SK-N-SH (cell line): ENCODE results near the gene CUL1. TPM values are rescaled to one million over a fixed set of nuclear protein-coding genes. Genes with fewer than 3 reads are reported as not detected.

Experiments used
- CTCF ChIA-PET: fragments of 300-600, 350-600 bp; formaldehyde crosslinking; extraction: SDS; loops from one replicate; lab custom pipeline; 2021; lab: Yijun Ruan, JAX
- POLR2A ChIA-PET: fragments of 350-600 bp; sonication (Branson Sonifier 250); formaldehyde crosslinking; extraction: SDS; loops from one replicate; lab custom pipeline; 2020; ENCODE audit warnings: antibody characterized with exemption, inconsistent platforms; lab: Yijun Ruan, JAX
- DNase-seq: peaks from one replicate; pipeline ENCODE4 v3.0.0; 2012
- H2AFZ ChIP-seq: fragments of 200-600 bp; sonication (generic); 2 replicates; pipeline ENCODE4 v1.8.1; 2016; ENCODE audit warnings: antibody characterized with exemption, mild to moderate bottlenecking, low read depth
- H3F3A ChIP-seq: fragments of 200-600 bp; sonication (generic); replicated peaks from 2 replicates; pipeline ENCODE3; 2016; ENCODE audit warnings: antibody characterized with exemption, mild to moderate bottlenecking; ENCODE audit not compliant: insufficient read depth
- H3K27ac ChIP-seq, 2 experiments: fragments of 200-500 bp in 1 of 2; fragments of 200-600 bp in 1 of 2; sonication (Bioruptor generic) in 1 of 2; sonication (generic), shearing (Covaris generic) in 1 of 2; 2 replicates each; pipeline versions ENCODE4 v1.5.1 to v1.6.1; 2014 to 2016; ENCODE audit warnings: low read depth in 2 of 2, inconsistent platforms in 1 of 2, low read length in 1 of 2, mild to moderate bottlenecking in 1 of 2, mixed read lengths in 1 of 2
- H3K27me3 ChIP-seq: fragments of 200-600 bp; sonication (generic), shearing (Covaris generic); 2 replicates; pipeline ENCODE4 v1.6.1; 2016; ENCODE audit warnings: mixed run types; ENCODE audit not compliant: insufficient read depth
- H3K36me3 ChIP-seq, 2 experiments: fragments of 200-500 bp in 1 of 2; fragments of 200-600 bp in 1 of 2; sonication (Bioruptor generic) in 1 of 2; sonication (generic) in 1 of 2; replicated peaks in 1 of 2; 2 replicates each; pipeline versions ENCODE3 to v1.5.1; 2014 to 2016; ENCODE audit warnings: low read length in 1 of 2, mild to moderate bottlenecking in 1 of 2; ENCODE audit not compliant: insufficient read depth in 2 of 2, control insufficient read depth in 1 of 2
- H3K4me1 ChIP-seq, 2 experiments: fragments of 200-500 bp in 1 of 2; fragments of 200-600 bp in 1 of 2; sonication (Bioruptor generic) in 1 of 2; sonication (generic), shearing (Covaris generic) in 1 of 2; 2 replicates each; pipeline versions ENCODE4 v1.5.1 to v1.6.1; 2014 to 2016; ENCODE audit warnings: low read depth in 1 of 2, low read length in 1 of 2, mixed run types in 1 of 2; ENCODE audit not compliant: insufficient read depth in 2 of 2, control insufficient read depth in 1 of 2
- H3K4me2 ChIP-seq: fragments of 200-600 bp; sonication (generic), shearing (Covaris generic); 2 replicates; pipeline ENCODE4 v1.6.1; 2017; ENCODE audit warnings: mixed run types
- H3K4me3 ChIP-seq, 2 experiments: fragments of 200-500 bp in 1 of 2; fragments of 200-600 bp in 1 of 2; sonication (Bioruptor generic) in 1 of 2; sonication (generic), shearing (Covaris generic) in 1 of 2; 2 replicates each; pipeline versions ENCODE4 v1.5.1 to v1.8.1; 2014 to 2016; ENCODE audit warnings: low read depth in 2 of 2, inconsistent platforms in 1 of 2, low read length in 1 of 2, mild to moderate bottlenecking in 1 of 2, mixed read lengths in 1 of 2, moderate library complexity in 1 of 2
- H3K79me2 ChIP-seq: fragments of 200-600 bp; sonication (generic); 2 replicates; pipeline ENCODE4 v1.8.1; 2017; ENCODE audit warnings: mild to moderate bottlenecking; ENCODE audit not compliant: insufficient read depth
- H3K9ac ChIP-seq: fragments of 200-600 bp; sonication (generic); 2 replicates; pipeline ENCODE4 v1.6.1; 2017; ENCODE audit warnings: mixed run types
- H3K9me2 ChIP-seq: fragments of 200-600 bp; sonication (generic); 2 replicates; pipeline ENCODE4 v1.6.1; 2017; ENCODE audit warnings: mixed run types
- H3K9me3 ChIP-seq: fragments of 200-600 bp; sonication (generic); 2 replicates; pipeline ENCODE4 v1.6.1; 2017; ENCODE audit warnings: mixed run types, mild to moderate bottlenecking, moderate library complexity
- H4K20me1 ChIP-seq: fragments of 200-600 bp; sonication (generic); 2 replicates; pipeline ENCODE4 v1.6.1; 2017; ENCODE audit warnings: mild to moderate bottlenecking, mixed run types; ENCODE audit not compliant: insufficient read depth
- ELF1 ChIP-seq: IDR thresholded peaks from 2 replicates; pipeline ENCODE4 v1.4.0; 2012
- EP300 ChIP-seq, 2 experiments: IDR thresholded peaks; 2 replicates each; pipeline versions ENCODE4 v1.4.0 to v1.6.1; 2012; ENCODE audit warnings: borderline replicate concordance in 1 of 2, low read depth in 1 of 2, low read length in 1 of 2
- EZH2phosphoT487 ChIP-seq: fragments of 200-600 bp; sonication (generic); IDR thresholded peaks from 2 replicates; pipeline ENCODE4 v1.6.1; 2017; ENCODE audit warnings: low read depth, mixed run types, mild to moderate bottlenecking, antibody characterized with exemption, moderate library complexity, borderline replicate concordance
- FOXM1 ChIP-seq: IDR thresholded peaks from 2 replicates; pipeline ENCODE4 v1.4.0; 2012; ENCODE audit warnings: low read depth, mild to moderate bottlenecking
- GABPA ChIP-seq: IDR thresholded peaks from 2 replicates; pipeline ENCODE4 v1.4.0; 2012; ENCODE audit warnings: low read depth, mild to moderate bottlenecking
- GATA2 ChIP-seq: sonication (generic); formaldehyde crosslinking; IDR thresholded peaks from 2 replicates; pipeline ENCODE4 v1.5.0; 2020; ENCODE audit warnings: mild to moderate bottlenecking, missing genetic modification reagents
- JUND ChIP-seq: IDR thresholded peaks from 2 replicates; pipeline ENCODE4 v1.4.0; 2012
- MEF2A ChIP-seq: IDR thresholded peaks from 2 replicates; pipeline ENCODE4 v1.4.0; 2012; ENCODE audit warnings: low read depth, borderline replicate concordance
- RAD21 ChIP-seq: IDR thresholded peaks from 2 replicates; pipeline ENCODE4 v1.6.1; 2012; ENCODE audit warnings: mild to moderate bottlenecking, low read length
- RCOR1 ChIP-seq: fragments of 150-350 bp; IDR thresholded peaks from 2 replicates; pipeline ENCODE4 v1.6.1; 2017; ENCODE audit warnings: antibody characterized with exemption, low read length
- SIN3A ChIP-seq: IDR thresholded peaks from 2 replicates; pipeline ENCODE4 v1.6.1; 2012; ENCODE audit warnings: low read depth, mild to moderate bottlenecking, low read length, moderate library complexity, borderline replicate concordance
- SMC3 ChIP-seq: IDR thresholded peaks from 2 replicates; pipeline ENCODE4 v1.6.1; 2012; ENCODE audit warnings: low read depth, low read length, improper control_type of control experiment
- TCF12 ChIP-seq: IDR thresholded peaks from 2 replicates; pipeline ENCODE4 v1.4.0; 2012
- TEAD4 ChIP-seq: IDR thresholded peaks from 2 replicates; pipeline ENCODE4 v1.4.0; 2012; ENCODE audit warnings: mild to moderate bottlenecking, borderline replicate concordance; ENCODE audit not compliant: insufficient read depth
- USF2 ChIP-seq: fragments of 150-350 bp; IDR thresholded peaks from 2 replicates; pipeline ENCODE4 v1.6.1; 2017; ENCODE audit warnings: antibody characterized with exemption, low read length, low read depth, borderline replicate concordance
- WGBS: methylation state at CpG from one replicate; pipeline ENCODE4 v1.1.6; 2017; ENCODE audit warnings: low lambda C conversion rate; 5-methylcytosine and 5-hydroxymethylcytosine counted together
- polyA plus RNA-seq, 3 experiments: library from polyadenylated mRNA; depleted of rRNA; stranded (reverse); fragments of >200 nt; gene quantifications; 2 replicates each; pipeline ENCODE4 v1.2.3, GENCODE V29; 2012
- TF ChIP-seq, protein P1 (sequence below): IDR thresholded peaks from 2 replicates; pipeline ENCODE4 v1.4.0; 2012; ENCODE audit warnings: low read depth, borderline replicate concordance
- TF ChIP-seq, protein P2 (sequence below): IDR thresholded peaks from 2 replicates; pipeline ENCODE4 v1.4.0; 2012; ENCODE audit warnings: low read depth
- TF ChIP-seq, protein P3 (sequence below): IDR thresholded peaks from 2 replicates; pipeline ENCODE4 v1.6.1; 2012; ENCODE audit warnings: mild to moderate bottlenecking, low read depth, low read length, moderate library complexity
- TF ChIP-seq, protein P4 (sequence below): fragments of 150-350 bp; IDR thresholded peaks from 2 replicates; pipeline ENCODE4 v1.6.1; 2016; ENCODE audit warnings: mild to moderate bottlenecking, low read depth, low read length

The CUL1 gene
- polyA plus RNA-seq, 1 of the 3 experiments (the other 2 are of a cell fraction): 45.2 TPM

DNA sequence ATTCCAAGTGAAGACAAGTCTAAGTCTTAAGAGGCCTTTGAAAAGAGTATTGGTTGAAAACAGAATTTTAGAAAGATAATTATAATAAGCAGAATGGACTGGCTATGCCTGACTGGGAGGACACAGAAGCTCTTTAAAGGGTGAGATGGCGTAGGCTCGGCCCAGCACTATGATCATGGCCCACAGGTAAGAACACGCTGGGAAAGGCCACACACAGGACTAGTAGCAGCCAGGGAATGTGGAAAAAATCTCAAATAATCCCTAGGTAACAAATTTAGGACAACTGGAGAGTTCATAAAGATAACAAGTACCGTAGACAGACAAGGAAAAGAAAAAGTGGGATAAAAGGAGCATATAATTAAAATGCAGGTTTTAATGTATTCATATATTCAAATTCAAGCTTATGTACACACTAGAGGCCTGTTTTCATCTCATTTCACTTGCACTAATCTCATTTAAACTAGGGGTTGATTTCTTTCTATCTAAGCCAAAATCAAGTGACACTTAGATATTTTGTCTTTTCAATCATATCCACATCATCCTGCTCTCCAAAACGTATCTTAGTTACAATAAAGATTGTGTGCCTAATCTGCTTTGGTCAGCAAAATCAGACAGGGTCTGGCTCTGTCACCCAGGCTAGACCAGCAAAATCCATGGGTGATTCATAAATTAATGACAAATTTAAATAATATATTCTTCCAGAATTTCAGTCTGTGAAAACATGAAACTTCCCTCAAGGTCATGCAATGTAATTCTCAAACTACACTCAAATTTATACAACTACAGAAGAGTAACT lies 132.4 kb downstream of the CUL1 start:
- TF ChIP-seq SMC3 (no peak), RAD21 (no peak), TEAD4 (no peak), ELF1 (no peak), GABPA (no peak), USF2 (no peak), JUND (no peak), RCOR1 (no peak), FOXM1 (no peak), SIN3A (no peak), MEF2A (no peak), EP300 (IDR thresholded peaks at IDR 0.05; ENCODE audit: borderline replicate concordance in 1 of 2, low read depth in 1 of 2, low read length in 1 of 2) (no peak), GATA2 (CRISPR knock-in tag) (no peak), EZH2phosphoT487 (no peak), TCF12 (no peak)
- TF ChIP-seq, protein P1, sequence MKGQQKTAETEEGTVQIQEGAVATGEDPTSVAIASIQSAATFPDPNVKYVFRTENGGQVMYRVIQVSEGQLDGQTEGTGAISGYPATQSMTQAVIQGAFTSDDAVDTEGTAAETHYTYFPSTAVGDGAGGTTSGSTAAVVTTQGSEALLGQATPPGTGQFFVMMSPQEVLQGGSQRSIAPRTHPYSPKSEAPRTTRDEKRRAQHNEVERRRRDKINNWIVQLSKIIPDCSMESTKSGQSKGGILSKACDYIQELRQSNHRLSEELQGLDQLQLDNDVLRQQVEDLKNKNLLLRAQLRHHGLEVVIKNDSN: no peak
- TF ChIP-seq, protein P2, sequence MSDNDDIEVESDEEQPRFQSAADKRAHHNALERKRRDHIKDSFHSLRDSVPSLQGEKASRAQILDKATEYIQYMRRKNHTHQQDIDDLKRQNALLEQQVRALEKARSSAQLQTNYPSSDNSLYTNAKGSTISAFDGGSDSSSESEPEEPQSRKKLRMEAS: no peak
- TF ChIP-seq, protein P3, sequence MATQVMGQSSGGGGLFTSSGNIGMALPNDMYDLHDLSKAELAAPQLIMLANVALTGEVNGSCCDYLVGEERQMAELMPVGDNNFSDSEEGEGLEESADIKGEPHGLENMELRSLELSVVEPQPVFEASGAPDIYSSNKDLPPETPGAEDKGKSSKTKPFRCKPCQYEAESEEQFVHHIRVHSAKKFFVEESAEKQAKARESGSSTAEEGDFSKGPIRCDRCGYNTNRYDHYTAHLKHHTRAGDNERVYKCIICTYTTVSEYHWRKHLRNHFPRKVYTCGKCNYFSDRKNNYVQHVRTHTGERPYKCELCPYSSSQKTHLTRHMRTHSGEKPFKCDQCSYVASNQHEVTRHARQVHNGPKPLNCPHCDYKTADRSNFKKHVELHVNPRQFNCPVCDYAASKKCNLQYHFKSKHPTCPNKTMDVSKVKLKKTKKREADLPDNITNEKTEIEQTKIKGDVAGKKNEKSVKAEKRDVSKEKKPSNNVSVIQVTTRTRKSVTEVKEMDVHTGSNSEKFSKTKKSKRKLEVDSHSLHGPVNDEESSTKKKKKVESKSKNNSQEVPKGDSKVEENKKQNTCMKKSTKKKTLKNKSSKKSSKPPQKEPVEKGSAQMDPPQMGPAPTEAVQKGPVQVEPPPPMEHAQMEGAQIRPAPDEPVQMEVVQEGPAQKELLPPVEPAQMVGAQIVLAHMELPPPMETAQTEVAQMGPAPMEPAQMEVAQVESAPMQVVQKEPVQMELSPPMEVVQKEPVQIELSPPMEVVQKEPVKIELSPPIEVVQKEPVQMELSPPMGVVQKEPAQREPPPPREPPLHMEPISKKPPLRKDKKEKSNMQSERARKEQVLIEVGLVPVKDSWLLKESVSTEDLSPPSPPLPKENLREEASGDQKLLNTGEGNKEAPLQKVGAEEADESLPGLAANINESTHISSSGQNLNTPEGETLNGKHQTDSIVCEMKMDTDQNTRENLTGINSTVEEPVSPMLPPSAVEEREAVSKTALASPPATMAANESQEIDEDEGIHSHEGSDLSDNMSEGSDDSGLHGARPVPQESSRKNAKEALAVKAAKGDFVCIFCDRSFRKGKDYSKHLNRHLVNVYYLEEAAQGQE: no peak
- TF ChIP-seq, protein P4, sequence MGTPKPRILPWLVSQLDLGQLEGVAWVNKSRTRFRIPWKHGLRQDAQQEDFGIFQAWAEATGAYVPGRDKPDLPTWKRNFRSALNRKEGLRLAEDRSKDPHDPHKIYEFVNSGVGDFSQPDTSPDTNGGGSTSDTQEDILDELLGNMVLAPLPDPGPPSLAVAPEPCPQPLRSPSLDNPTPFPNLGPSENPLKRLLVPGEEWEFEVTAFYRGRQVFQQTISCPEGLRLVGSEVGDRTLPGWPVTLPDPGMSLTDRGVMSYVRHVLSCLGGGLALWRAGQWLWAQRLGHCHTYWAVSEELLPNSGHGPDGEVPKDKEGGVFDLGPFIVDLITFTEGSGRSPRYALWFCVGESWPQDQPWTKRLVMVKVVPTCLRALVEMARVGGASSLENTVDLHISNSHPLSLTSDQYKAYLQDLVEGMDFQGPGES: no peak
- TF ChIP-seq, all 33 proteins: peak for 0
- H3K9me3 ChIP-seq: no peaks in the 10 kb centered on the region
- peaks cover 42 to 60% of the 10 kb centered on the region in 2 experiments for H3K36me3 ChIP-seq
- no peak overlapping the region for H3K9ac ChIP-seq
- ChIA-PET CTCF (interaction anchor here (0.9 to 2.5 kb wide), 3 partner anchors 14 to 256 kb away, joined by 3 to 9 read pairs (median 4); no protein-coding TSS in a partner anchor), POLR2A (no interaction called here)
- WGBS: 95% methylated on average over 5 of the region's 5 CpGs
- no peak overlapping the region for H3K4me2 ChIP-seq
- no peak for DNase-seq
- no peaks in the 10 kb centered on the region for H3K9me2 ChIP-seq
- peaks cover 5% of the 10 kb centered on the region; the same call in 1 of the 2 replicates for H4K20me1 ChIP-seq
- H3K79me2 ChIP-seq: peaks cover 71% of the 10 kb centered on the region
- peaks cover 7% of the 10 kb centered on the region for H3F3A ChIP-seq
- no peaks in the 10 kb centered on the region for H3K27me3 ChIP-seq
- no peak overlapping the region for H3K27ac ChIP-seq
- H2AFZ ChIP-seq: no peak overlapping the region
- H3K4me1 ChIP-seq: no peaks in the 10 kb centered on the region
- H3K4me3 ChIP-seq: no peak overlapping the region
